Activated CD4-positive, alpha-beta T cell treated with anti-CD3 and anti-CD28 coated beads, Interleukin-2, amount 50 U/mL, for 24 hours (primary cell): Measurements from ENCODE around the gene SAT2.

ENCODE experiments used
- DNase-seq, 2 donors: peaks; one replicate each; pipeline ENCODE4 v3.0.0-alpha.2; 2020; ENCODE audit warnings: low read depth in 1 of 2, low spot score in 1 of 2

Gene SAT2

DNA sequence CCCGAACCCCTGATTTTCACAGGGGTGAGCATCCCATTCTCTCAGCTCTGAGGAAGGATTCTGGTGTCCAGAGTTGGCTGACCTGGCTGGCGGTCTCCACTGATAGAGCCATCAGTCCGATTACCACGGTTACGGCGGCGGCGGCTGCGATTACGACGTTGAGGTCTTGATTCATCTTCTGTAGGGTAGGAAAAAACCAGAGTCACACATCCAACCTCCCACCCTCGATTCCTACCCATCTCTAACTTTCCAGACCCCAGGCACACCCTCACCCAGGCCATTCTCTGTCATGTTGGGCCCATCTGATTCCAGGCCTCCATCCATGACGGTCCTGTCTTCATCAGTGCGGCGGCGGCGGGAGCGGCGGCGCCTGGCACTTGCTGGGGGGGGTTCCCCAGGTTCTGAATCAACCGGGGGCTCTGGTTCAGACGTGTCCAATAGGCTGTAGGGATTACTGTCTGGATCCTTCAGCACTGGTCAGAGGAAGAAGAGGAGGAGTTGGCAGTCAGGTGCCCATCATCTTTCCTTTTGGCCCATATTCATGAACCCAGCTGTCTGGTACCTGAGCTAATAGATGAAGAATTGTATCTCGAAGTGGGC is 35.1 kb downstream of the SAT2 start:
- no peak for DNase-seq

DNA sequence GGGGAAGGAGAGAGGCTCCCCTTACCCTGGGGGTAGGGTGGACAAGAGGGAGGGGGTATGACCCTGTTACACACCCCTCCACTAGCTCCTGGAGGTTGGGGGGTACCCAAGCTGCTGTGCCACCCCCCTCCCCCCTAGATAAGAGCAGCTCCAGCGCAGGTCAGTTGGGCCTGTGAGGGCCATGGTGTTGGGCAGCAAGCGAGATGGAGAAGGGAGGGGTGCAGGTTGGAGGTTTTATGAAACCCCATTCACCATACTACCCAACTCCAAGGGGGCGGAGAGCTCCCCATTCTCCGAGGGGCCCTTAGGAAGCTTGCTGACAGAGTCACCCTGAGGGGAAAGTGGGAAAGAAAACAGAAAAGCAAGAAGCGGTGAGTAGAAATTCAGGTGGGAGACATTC is 36.0 kb downstream of the SAT2 start:
- DNase-seq: no peak

DNA sequence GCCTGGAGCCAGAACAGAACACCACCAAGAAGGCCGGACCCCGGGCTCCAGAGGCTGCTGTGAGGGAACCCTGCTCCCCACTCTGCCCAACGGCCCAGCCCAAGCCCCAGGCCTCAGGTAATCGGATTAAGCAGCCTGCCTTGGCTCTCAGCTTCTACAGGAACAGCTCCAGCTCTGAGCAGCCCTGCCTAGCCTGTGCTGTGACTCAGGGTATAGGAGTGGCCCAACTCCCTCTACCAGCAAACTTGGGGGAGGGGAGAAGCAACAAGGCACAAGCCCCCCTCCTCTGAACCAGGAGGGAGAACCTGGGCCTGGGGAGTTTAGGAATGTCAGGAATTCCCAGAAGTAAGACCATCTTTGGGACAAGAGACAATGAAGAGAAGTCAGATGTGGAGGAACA is 36.9 kb downstream of the SAT2 start:
- no peak for DNase-seq

DNA sequence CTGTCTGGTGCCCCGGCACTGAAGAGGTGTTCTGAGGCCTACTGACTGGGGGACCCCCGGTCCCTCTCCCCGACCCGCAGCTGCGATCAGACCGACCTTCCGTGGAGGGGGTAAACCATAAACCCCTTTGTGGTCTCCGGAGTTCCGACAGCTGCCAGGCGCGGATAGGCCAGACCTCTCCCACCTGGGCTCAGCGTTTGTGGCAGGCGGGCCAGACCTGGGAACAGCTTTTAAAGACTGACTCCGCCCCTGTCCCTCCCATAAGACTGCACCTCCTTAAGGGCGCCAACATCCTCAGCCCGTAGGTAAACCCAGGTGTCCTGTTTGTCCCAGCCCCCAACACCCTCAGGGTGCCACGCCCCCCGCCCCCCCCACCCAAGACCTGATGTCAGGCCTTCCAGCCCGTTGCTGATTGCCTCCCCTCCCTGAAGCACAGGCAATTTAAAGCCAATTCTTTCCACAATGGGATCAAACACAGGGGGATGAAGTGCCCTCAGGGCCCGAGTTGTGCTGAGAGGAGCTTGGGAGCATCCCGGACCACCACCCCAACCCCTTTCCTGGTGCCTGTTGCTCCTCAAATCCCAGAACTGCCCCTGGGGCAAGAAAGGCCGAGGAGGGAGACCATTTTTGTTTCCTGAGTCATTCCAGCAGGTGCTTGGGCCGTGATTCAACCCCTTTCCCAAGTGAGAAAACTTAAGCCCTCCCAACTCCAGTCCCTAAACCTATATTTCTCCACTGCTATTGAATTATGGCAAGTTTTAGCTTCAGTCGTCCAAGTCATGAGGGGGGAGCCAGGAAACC is 37.5 kb downstream of the SAT2 start, which contains the start of gene SOX15:
TSS of gene SOX15 (minus strand) at position 204 of the 801 bp plus-strand sequence. CDS start 418 bp downstream, outside the sequence.
- DNase-seq: no peak

DNA sequence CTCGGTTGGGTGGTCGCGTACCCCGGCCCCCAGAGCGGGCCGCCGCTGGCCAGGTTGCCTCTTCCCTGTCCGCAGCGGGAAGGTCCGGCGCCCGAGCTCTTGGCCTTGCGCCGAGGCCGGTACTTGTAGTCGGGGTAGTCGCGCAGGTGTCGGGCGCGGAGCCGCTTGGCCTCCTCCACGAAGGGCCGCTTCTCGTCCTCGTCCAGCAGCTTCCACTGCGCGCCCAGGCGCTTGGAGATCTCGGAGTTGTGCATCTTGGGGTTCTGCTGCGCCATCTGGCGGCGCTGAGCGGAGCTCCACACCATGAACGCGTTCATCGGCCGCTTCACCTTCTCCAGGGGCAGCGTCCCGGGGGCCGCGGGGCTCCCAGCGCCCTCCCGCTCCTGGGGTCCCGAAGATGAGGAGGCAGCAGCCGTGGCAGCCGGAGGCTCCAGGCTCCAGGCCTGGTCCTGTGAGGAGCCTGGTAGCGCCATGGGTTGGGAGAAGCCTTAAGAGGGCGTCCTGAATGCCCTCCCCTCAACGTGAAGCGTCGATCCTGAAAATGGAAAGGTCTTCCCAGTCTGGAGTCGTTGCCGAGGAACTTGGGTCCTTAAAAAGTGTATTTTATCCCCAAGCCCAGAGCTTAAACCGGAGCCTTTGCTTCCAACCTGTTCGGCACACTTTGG is 38.3 kb downstream of the SAT2 start:
- no peak for DNase-seq

DNA sequence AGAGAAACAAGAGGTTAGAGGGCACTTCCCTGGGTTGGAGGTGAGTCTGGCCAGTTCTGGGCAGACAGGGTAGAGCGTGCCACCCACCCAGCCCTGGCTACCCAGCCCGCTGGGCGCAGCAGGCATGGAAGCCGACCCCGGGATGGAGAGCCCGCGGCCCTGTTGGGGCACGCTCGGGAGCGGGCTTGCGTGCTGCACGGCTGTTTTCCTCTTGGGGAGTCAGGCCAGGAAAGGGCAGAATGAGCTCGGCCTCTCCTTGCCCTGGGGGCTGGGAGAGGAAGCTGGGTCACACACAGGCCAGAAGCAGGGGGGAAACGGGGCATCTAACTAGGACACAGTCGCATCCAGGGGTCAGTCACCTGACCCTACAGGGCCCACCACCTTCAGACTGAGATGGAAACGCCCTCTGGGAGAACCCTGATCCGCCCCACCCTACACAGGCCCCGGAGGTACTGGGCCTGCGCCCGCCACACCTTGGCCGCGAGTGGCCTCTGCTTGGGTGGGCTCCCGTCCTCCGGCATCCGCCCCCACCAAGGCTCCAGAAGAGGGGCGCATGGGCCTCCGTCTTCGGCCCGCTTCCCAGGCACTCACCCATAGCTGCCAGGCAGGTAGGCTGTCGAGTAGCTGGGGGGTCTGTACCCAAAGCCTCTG is 38.9 kb downstream of the SAT2 start:
- DNase-seq: no peak

DNA sequence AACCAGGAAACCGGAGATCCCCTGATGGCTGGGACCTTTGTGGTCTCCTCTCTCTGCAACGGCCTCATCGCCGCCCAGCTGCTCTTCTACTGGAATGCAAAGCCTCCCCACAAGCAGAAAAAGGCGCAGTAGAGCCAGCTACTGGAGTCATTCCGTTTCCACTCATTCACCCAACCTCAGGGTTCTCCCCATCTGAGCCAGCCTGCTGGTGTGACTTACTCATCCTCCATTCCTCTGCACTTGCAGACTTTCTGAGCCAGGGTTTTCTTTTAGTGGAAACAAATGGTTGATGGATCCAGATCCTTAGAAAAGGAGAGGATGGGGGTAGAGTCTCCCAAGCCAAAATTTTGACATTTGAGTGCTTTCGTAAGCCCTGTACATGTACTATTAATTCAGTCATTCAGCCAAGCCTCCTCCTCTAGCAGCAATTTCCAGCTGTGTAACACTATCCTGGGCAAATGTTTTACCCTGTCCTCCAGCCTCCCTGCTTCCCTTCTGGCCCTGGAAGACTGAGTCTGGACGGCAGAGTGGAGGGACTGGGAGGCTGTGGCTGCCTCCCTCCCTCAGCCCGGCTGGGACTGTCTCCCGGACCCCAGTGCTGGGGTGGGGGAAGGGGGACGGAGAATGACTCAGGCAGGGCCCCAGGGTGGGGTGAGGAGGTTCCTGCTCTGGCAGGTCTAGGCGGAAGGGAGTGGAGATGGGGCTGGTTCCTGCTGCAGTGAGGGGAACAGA is 40.0 kb downstream of the SAT2 start:
- DNase-seq: no peak

DNA sequence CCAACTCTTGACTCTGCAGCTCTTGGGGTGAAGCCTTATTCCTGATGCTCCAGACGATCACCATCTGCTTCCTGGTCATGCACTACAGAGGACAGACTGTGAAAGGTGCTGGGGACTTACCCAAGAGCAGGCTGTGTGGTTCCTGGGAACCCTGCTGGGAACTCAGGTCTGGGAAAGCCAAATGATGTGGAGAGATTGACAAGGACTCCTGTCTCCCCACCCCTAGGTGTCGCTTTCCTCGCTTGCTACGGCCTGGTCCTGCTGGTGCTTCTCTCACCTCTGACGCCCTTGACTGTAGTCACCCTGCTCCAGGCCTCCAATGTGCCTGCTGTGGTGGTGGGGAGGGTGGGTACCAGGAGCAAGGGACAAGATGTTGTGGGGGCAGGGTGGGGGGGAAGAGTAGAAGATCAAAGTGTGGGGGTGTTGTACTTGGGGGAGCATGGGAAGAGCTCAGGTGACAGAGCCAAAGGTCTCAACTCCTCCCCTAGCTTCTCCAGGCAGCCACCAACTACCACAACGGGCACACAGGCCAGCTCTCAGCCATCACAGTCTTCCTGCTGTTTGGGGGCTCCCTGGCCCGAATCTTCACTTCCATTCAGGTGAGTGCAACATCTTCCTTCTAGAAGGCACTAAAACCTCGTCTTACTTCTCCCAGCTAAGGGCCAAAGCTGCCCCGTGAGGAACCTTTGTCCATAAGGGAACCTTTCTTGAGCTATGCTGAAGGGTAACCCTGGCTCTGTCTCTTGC is 40.8 kb downstream of the SAT2 start:
- no peak for DNase-seq

DNA sequence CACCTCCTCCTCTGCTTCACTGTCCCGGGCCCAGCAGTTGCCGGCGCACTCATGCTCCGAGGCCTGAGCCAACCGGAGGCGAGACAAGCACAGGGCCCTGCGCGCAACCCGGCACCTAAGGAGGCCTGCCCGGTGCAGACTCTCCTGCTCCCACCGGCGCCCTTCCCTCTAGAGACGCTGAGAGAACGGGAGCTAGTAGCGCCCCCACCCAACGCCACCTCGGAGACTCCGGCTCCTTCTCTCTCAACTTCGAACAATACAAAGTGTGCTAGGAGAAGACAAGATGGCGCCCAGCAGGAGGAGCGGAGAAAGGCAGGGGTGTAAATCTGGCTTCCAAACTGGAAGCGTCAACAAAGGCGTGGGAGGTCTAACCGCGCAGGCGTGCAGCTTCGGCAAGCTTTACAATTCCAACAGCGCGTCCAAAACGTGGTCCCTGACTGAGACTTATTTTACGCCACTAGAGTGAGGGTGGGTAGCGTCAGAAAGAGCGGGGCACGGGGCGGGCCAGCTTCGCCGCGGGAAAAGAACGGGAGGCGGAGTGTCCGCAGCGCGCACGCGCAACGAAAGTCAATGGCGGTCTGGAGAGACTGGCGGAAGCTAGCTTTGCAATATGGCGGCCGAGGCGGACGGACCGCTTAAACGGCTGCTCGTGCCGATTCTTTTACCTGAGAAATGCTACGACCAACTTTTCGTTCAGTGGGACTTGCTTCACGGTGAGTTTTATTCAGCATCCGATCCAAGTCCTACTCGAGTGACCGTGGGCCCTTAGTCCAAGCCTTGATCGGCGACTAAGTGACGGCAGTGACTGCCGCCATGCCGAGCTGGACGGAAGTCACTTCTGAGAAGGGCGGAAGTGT is 44.1 kb downstream of the SAT2 start, which contains the start of gene MPDU1:
TSS of gene MPDU1 (plus strand) at position 600 of the 857 bp plus-strand sequence. CDS start at position 611, 11 bp downstream.
- DNase-seq: peak; percentile 87 to 91

DNA sequence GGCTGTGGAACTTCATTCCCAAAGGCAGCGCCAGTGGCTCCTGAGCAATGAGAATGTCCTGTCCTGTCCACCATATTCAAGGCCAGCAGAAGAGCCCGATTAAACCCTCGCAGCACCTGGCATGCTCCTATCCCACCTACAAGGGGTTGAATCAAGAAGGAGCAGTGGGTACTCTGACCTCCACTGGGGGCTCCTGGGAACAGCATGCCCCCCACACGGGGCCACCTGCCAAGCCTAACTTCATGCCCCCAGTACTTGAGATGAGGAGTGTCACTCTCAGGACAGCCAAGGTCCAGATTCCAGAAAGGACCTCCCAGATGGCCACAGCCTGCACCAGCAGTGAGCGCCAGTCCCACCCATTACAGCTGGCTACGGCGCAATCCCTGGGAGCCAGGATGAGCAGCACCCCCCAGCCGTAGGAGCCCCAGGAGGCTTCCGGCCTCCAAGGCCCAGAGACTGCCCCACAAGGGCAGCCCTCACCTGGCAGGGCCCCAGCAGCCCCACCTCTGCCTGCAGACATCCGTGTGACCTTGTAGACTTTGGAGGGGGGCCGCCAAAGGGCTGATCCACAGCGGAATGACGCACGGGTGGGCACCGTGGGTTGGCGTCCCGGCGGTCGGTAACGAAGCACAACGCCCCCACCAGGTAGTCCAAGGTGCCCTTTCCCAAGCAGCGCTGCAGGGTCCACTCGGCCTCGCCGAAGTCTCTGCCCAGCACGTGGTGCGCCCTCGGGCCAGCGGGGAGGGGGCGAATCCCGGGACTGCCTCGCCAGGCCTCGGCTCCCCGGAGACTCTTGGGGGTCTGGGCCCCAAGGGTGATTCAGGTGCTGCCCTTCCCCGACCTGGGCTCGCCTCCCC is 45.0 kb downstream of the SAT2 start:
- no peak for DNase-seq

DNA sequence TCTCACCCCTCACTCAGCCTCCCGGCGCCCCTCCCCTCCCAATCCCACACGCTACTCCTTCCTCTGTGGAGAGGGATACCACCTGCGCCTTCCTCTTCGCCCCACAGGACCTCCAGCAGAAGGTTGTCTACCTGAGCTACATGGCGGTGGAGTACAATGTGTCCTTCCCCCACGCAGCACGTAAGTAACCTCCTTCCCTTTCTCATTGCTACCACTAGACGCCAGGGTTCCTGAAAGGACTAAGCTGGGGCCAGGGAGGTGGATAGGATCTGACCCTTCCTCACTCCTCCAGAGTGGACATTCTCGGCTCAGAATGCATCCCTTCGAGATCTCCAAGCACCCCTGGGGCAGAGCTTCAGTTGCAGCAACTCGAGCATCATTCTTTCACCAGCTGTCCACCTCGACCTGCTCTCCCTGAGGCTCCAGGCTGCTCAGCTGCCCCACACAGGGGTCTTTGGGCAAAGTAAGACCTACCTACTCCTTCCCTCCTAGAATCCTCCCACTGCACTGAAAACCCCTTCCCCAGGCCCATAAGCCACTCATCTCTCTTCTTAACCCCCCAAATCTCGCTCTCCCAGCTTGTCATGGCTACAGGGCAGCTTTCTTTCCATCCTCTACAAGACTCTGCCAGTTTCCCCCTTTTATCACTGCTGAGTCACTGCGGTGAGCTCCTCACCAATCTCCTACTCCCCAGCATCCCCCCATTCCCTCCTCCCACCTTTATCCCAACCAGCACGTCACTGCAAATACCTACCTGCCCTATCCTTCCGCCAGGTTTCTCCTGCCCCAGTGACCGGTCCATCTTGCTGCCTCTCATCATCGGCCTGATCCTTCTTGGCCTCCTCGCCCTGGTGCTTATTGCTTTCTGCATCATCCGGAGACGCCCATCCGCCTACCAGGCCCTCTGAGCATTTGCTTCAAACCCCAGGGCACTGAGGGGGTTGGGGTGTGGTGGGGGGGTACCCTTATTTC is 46.7 kb downstream of the SAT2 start:
- DNase-seq: no peak

DNA sequence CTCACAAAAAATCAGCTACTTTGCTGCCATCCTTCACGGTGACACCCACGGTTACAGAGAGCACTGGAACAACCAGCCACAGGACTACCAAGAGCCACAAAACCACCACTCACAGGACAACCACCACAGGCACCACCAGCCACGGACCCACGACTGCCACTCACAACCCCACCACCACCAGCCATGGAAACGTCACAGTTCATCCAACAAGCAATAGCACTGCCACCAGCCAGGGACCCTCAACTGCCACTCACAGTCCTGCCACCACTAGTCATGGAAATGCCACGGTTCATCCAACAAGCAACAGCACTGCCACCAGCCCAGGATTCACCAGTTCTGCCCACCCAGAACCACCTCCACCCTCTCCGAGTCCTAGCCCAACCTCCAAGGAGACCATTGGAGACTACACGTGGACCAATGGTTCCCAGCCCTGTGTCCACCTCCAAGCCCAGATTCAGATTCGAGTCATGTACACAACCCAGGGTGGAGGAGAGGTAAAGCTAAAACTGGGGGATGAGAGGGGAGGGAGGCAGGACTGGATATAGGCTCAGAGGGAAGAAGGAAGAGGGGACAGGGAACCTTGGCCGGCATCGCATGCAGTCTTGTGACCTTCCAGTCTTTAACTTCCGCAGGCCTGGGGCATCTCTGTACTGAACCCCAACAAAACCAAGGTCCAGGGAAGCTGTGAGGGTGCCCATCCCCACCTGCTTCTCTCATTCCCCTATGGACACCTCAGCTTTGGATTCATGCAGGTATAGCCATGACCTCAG is 47.6 kb downstream of the SAT2 start:
- peak in 1 of 2 donors; percentile 32 for DNase-seq

DNA sequence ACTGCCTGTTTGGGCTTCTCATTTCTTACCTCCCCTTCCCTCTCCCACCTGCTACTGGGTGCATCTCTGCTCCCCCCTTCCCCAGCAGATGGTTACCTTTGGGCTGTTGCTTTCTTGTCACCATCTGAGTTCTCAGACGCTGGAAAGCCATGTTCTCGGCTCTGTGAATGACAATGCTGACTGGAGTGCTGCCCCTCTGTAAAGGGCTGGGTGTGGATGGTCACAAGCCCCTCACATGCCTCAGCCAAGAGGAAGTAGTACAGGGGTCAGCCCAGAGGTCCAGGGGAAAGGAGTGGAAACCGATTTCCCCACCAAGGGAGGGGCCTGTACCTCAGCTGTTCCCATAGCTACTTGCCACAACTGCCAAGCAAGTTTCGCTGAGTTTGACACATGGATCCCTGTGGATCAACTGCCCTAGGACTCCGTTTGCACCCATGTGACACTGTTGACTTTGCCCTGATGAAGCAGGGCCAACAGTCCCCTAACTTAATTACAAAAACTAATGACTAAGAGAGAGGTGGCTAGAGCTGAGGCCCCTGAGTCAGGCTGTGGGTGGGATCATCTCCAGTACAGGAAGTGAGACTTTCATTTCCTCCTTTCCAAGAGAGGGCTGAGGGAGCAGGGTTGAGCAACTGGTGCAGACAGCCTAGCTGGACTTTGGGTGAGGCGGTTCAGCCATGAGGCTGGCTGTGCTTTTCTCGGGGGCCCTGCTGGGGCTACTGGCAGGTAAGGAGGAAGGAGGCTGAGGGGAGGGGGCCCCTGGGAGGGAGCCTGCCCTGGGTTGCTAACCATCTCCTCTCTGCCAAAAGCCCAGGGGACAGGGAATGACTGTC is 48.4 kb downstream of the SAT2 start, which contains the start of gene CD68:
TSS of gene CD68 (plus strand) at position 638 of the 833 bp plus-strand sequence. CDS start at position 678, 40 bp downstream.
- DNase-seq: peak; percentile 53 to 75

DNA sequence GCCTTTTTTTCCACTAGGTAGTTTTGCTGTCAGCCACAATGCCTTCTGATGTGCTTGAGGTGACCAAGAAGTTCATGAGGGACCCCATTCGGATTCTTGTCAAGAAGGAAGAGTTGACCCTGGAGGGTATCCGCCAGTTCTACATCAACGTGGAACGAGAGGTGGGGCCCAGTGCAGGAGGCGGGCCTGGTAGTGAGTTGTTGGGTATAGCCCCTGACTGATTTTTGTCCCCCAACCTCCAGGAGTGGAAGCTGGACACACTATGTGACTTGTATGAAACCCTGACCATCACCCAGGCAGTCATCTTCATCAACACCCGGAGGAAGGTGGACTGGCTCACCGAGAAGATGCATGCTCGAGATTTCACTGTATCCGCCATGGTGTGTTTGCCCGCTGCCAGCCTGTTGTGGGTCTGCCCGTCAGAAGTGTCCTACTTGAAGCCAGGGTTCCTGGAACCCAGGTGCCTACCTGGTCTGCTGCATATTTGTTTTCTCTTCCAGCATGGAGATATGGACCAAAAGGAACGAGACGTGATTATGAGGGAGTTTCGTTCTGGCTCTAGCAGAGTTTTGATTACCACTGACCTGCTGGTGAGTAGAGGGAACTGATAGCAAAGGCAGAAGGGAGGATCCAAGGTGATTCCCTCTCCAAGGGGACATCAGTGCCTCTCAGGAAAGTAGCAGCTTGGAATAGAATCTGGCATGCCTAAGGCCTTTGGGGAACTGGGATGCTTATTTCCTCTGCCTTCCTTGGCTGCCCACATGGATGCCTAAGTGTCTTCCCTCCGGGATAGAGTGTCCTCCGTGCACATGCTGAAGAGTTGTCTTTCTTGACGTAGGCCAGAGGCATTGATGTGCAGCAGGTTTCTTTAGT is 50.1 kb downstream of the SAT2 start:
- no peak for DNase-seq
